ENCODE measurements around the gene ADGRE2.

DNA sequence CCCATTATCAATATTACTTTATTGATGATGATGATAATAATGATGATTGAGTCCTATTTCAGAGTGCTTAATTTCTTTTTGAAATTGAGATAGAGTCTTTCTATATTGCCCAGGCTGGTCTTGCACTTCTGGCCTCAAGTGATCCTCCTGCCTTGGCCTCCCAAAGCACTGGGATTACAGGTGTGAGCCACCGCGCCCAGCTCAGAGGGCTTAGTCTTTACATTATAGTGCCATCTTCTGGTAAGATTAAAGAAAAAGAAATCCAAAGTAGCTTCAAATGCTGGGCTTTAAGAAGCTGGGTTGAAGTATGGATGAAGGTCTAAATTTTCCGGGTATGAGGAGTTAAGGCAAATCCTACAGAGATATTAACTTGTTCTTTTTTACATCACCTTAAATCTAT lies 91.9 kb downstream of the ADGRE2 start:
- TF ChIP-seq POLR2A (IDR thresholded peaks at IDR 0.05): no peak
- TF ChIP-seq, protein P1, sequence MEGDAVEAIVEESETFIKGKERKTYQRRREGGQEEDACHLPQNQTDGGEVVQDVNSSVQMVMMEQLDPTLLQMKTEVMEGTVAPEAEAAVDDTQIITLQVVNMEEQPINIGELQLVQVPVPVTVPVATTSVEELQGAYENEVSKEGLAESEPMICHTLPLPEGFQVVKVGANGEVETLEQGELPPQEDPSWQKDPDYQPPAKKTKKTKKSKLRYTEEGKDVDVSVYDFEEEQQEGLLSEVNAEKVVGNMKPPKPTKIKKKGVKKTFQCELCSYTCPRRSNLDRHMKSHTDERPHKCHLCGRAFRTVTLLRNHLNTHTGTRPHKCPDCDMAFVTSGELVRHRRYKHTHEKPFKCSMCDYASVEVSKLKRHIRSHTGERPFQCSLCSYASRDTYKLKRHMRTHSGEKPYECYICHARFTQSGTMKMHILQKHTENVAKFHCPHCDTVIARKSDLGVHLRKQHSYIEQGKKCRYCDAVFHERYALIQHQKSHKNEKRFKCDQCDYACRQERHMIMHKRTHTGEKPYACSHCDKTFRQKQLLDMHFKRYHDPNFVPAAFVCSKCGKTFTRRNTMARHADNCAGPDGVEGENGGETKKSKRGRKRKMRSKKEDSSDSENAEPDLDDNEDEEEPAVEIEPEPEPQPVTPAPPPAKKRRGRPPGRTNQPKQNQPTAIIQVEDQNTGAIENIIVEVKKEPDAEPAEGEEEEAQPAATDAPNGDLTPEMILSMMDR (IDR thresholded peaks at IDR 0.05): no peak
- no peak for TF ChIP-seq POLR2AphosphoS5 (IDR thresholded peaks at IDR 0.05; ENCODE audit: insufficient read depth in 1 of 2, low read depth in 1 of 2)

Measured in vagina (tissue), 2 donors.